GM23338 (cell line): ENCODE data around the gene SPACA4. TPM values are rescaled to one million over a fixed set of nuclear protein-coding genes. Genes with fewer than 3 reads are reported as not detected.

Source experiments
- CREB1 ChIP-seq: fragments of 250-450 bp; sonication (Bioruptor Pico); IDR thresholded peaks from 2 replicates; pipeline ENCODE4 v1.5.0; 2020; ENCODE audit warnings: low read depth, mild to moderate bottlenecking, moderate library complexity
- CTCF ChIP-seq, 2 experiments: fragments of 200-600 bp in 1 of 2; sonication (generic) in 1 of 2; conservative IDR thresholded peaks; 2 replicates each; pipeline versions ENCODE4 v1.5.1 to v1.6.1; 2016 to 2017; ENCODE audit warnings: antibody characterized with exemption in 2 of 2, low read depth in 2 of 2, mild to moderate bottlenecking in 2 of 2, moderate library complexity in 1 of 2
- EZH2 ChIP-seq: fragments of 200-600 bp; sonication (generic); IDR thresholded peaks from one replicate; pipeline ENCODE4 v1.8.0; 2017; ENCODE audit warnings: antibody characterized with exemption, mild to moderate bottlenecking, low read depth; ENCODE audit not compliant: unreplicated experiment
- EZH2phosphoT487 ChIP-seq: fragments of 200-600 bp; sonication (generic); IDR thresholded peaks from one replicate; pipeline ENCODE4 v1.8.1; 2018; ENCODE audit warnings: antibody characterized with exemption; ENCODE audit not compliant: unreplicated experiment
- NANOG ChIP-seq: IDR thresholded peaks from 2 replicates; pipeline ENCODE4 v1.6.1; 2016; ENCODE audit warnings: antibody characterized with exemption, borderline replicate concordance
- STAT1 ChIP-seq: IDR thresholded peaks from one replicate; pipeline ENCODE4 v1.6.1; 2016; ENCODE audit warnings: antibody characterized with exemption; ENCODE audit not compliant: unreplicated experiment
- ZNF114 ChIP-seq: fragments of 250-450 bp; sonication (Bioruptor Pico); IDR thresholded peaks from 2 replicates; pipeline ENCODE4 v1.5.0; 2020; ENCODE audit warnings: mild to moderate bottlenecking, moderate library complexity
- ZNF331 ChIP-seq: fragments of 250-450 bp; sonication (Bioruptor Pico); IDR thresholded peaks from 2 replicates; pipeline ENCODE4 v1.5.0; 2020; ENCODE audit warnings: low read depth, mild to moderate bottlenecking, moderate library complexity
- ZNF462 ChIP-seq: fragments of 250-450 bp; sonication (Bioruptor Pico); IDR thresholded peaks from 2 replicates; pipeline ENCODE4 v1.5.0; 2020; ENCODE audit warnings: mild to moderate bottlenecking, moderate library complexity
- polyA plus RNA-seq: library from polyadenylated mRNA; unstranded; fragments of >200 nt; fragmentation: Nextera tagmentation; extraction: Ambion mirVana; gene quantifications from 2 replicates; pipeline ENCODE4 v1.2.1, GENCODE V29; 2016
- total RNA-seq: library from RNA; depleted of rRNA; stranded (reverse); fragments of >200 nt; shearing (Covaris generic); gene quantifications from 2 replicates; pipeline ENCODE4 v1.2.3, GENCODE V29; 2014
- TF ChIP-seq, protein P1 (sequence below): IDR thresholded peaks from 2 replicates; pipeline ENCODE4 v1.6.1; 2016; ENCODE audit warnings: antibody characterized with exemption

The SPACA4 gene
- total and polyA plus RNA-seq, 2 experiments from 2014 or later, result not detected

DNA sequence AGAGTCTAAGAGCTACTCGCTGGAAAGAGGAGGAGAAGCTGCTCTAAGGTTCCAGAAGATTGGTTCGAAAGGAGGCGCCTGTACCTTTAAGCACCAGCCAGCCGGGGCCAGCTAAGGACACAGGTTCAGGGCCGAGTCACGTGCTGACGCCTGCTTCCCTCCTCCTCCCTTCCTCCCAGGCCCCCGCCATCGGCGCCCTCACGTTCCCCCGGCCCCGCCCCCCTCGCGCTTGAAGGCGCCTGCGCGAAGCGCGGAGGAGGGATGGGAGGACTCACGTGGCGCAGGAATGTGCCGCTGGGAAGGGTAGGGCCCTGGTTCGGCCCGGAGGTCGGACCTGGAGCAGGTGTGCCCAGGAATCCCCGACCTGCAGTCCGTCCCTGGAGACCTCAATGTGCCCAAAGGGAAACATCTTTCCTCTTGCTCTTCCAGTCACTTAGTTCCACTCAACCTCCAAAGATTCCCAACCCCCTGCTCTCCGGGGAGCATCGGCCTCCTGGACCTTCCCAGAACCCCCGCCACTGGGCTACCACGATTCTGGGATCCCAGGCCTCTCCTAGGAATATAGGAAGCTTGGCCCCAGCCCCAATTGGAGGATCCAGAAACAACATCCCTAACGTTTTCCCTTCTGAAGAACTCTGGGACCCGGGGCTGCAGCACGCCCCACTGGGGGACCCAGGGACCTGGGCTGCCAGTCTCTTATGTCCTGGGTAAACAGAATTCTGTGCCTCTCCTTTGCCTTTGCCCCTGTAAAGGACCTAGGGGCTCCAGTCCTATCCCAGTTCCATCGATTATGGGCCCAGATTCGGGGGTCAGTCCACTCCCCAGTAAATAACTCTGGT is 28.1 kb downstream of the SPACA4 start (continued):
- TF ChIP-seq ZNF462 (CRISPR knock-in tag), result no peak
- TF ChIP-seq EZH2, result no peak
- TF ChIP-seq CTCF (conservative IDR thresholded peaks at IDR 0.05; ENCODE audit: low read depth in 2 of 2), result no peak
- TF ChIP-seq NANOG, result no peak
- TF ChIP-seq EZH2phosphoT487, result no peak
- no peak for TF ChIP-seq STAT1
- TF ChIP-seq, protein P1, sequence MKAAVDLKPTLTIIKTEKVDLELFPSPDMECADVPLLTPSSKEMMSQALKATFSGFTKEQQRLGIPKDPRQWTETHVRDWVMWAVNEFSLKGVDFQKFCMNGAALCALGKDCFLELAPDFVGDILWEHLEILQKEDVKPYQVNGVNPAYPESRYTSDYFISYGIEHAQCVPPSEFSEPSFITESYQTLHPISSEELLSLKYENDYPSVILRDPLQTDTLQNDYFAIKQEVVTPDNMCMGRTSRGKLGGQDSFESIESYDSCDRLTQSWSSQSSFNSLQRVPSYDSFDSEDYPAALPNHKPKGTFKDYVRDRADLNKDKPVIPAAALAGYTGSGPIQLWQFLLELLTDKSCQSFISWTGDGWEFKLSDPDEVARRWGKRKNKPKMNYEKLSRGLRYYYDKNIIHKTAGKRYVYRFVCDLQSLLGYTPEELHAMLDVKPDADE, result peak; percentile 32; the same call in 1 of the 2 replicates
- no peak for TF ChIP-seq ZNF114
- peak; percentile 45; the same call in 1 of the 2 replicates for TF ChIP-seq CREB1 (CRISPR knock-in tag)
- TF ChIP-seq ZNF331 (CRISPR knock-in tag), result no peak
